Muscle of back (tissue), 10 donors: ENCODE measurements around the gene CKM. TPM values are rescaled to one million over a fixed set of nuclear protein-coding genes. Genes with fewer than 3 reads are reported as not detected.

Source experiments
- polyA plus RNA-seq, 10 donors: library from polyadenylated mRNA; unstranded; fragments of 120-200 nt; gene quantifications; one replicate each; pipeline ENCODE4 v1.2.1, GENCODE V29; 2013; ENCODE audit not compliant: insufficient read length in 10 of 10

Gene CKM
- polyA plus RNA-seq, 10 donors = 1,344 to 3,569 (median 3,092) TPM

Other genes starting within 250 kb of the CKM start
- gene ZNF296, start 246.4 kb downstream of the CKM start, polyA plus RNA-seq = 1 to 10 TPM in 2 of 10 donors, under 1 TPM in 7, not detected in 1; 0.34 to 1.1 (median 0.70) TPM
- gene GEMIN7, start 243.6 kb downstream of the CKM start, polyA plus RNA-seq = 10 to 100 TPM; 14.5 to 23.9 (median 21.5) TPM
- 10 to 100 TPM; 15.8 to 23.8 (median 19.4) TPM for gene PPP1R37, start 229.7 kb downstream of the CKM start, polyA plus RNA-seq
- under 1 TPM; 0.07 to 0.74 (median 0.18) TPM for gene NKPD1, start 161.9 kb downstream of the CKM start, polyA plus RNA-seq
- gene TRAPPC6A, start 144.6 kb downstream of the CKM start, polyA plus RNA-seq = 10 to 100 TPM; 15.3 to 28.5 (median 19.5) TPM
- gene BLOC1S3, start 144.1 kb downstream of the CKM start, polyA plus RNA-seq = 1 to 10 TPM; 5.9 to 9.0 (median 7.7) TPM
- 1 to 10 TPM in 7 of 10 donors, under 1 TPM in 3; 0.71 to 2.6 (median 1.2) TPM for gene EXOC3L2, start 77.5 kb downstream of the CKM start, polyA plus RNA-seq
- 10 to 100 TPM; 20.2 to 35.0 (median 28.6) TPM for gene MARK4, start 71.6 kb downstream of the CKM start, polyA plus RNA-seq
- gene KLC3, start 17.9 kb upstream of the CKM start, polyA plus RNA-seq = 1 to 10 TPM in 2 of 10 donors, under 1 TPM in 6, not detected in 2; 0.16 to 8.9 (median 0.24) TPM
- gene ERCC2, start 47.7 kb upstream of the CKM start, polyA plus RNA-seq = 10 to 100 TPM; 12.0 to 18.1 (median 15.9) TPM
- 10 to 100 TPM in 2 of 10 donors, 1 to 10 TPM in 8; 2.5 to 12.8 (median 3.9) TPM for gene PPP1R13L, start 82.2 kb upstream of the CKM start, polyA plus RNA-seq
- 1 to 10 TPM; 3.0 to 6.2 (median 4.3) TPM for gene POLR1G, start 83.8 kb upstream of the CKM start, polyA plus RNA-seq
- gene ERCC1, start 101.0 kb upstream of the CKM start, polyA plus RNA-seq = 100 to 1,000 TPM in 1 of 10 donors, 10 to 100 TPM in 9; 81.8 to 106 (median 91.7) TPM
- 100 to 1,000 TPM in 3 of 10 donors, 10 to 100 TPM in 7; 12.7 to 590 (median 84.2) TPM for gene FOSB, start 145.1 kb upstream of the CKM start, polyA plus RNA-seq
- 100 to 1,000 TPM in 9 of 10 donors, 10 to 100 TPM in 1; 74.9 to 142 (median 129) TPM for gene RTN2, start 174.2 kb upstream of the CKM start, polyA plus RNA-seq
- 1 to 10 TPM in 3 of 10 donors, under 1 TPM in 7; 0.66 to 2.4 (median 0.77) TPM for gene PPM1N, start 175.6 kb upstream of the CKM start, polyA plus RNA-seq
- gene VASP, start 184.6 kb upstream of the CKM start, polyA plus RNA-seq = 10 to 100 TPM; 45.7 to 65.7 (median 55.6) TPM